ENCODE data around the gene TMCC2.

The TMCC2 gene

GRCh38 chr1:205244384-205244783, 16.6 kb downstream of the TMCC2 start:
- H3K4me3 ChIP-seq (replicated peaks in 1 of 2; ENCODE audit: low read depth in 2 of 2, low read length in 2 of 2): no peak overlapping the region
- no peak for DNase-seq (ENCODE audit: low read depth in 2 of 2)
- TF ChIP-seq CTCF (IDR thresholded peaks at IDR 0.05; ENCODE audit: low read depth, low read length): no peak

DNA sequence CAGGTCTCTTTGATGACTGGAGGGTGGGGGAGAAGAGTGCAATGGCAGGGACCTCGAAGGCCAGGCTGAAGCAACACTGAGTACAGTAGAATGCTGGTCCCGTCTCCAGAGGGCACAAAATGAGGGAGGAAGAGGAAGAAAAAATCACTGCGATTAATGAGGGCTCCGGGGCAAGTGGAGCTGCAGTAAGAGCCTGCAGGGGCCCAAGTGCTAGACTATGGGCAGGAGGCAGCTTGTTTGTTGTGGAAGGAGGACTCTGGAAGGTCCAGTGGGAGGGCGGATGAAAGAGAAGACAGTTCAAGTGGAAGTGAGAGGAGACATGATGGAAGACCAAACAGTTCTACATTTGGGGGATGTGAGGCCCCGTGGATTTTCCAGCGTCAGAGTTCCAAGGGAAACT, 17.4 kb downstream of the TMCC2 start:
- no peak for TF ChIP-seq CTCF (IDR thresholded peaks at IDR 0.05; ENCODE audit: low read depth, low read length)
- DNase-seq (ENCODE audit: low read depth in 2 of 2): no peak
- no peak overlapping the region for H3K4me3 ChIP-seq (replicated peaks in 1 of 2; ENCODE audit: low read depth in 2 of 2, low read length in 2 of 2)

DNA sequence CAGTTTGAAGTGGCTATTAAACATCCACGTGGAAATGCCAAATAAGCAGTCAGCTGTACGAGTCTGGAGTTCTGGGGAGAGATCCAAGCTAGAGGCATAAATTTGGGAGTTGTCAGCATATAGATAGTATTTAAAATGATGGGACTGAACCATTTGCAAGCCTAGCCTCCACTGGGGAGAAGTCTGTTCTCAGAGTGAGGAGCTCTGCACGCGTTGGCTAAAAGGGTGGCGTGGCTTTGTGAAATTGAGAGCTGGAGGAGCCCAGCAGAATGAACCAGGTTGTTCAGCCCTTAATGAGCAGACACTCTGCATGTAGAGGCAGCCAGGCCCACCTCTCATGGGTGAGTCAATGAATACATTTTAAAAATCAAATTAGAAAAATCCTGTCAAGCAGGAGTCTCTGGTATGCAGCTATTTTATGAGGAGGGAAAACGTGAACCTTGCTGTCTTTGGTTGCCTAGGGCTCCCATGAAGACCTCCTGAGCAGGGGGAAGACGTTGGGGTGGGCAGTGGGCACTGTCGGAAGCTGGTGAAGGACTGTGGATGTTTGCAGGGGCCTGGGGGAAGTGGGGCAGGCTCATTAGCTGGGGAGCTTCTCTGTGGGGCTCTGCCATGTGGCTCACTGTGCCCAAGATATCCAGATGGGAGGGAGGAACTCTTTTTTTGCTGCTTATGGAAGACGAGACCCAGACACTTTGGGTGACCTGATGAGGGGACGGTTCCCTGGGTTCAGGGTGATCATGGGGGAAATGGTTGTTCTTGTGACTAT, 18.8 kb downstream of the TMCC2 start:
- no peak for DNase-seq (ENCODE audit: low read depth in 2 of 2)
- TF ChIP-seq CTCF (IDR thresholded peaks at IDR 0.05; ENCODE audit: low read depth, low read length): no peak
- no peak overlapping the region for H3K4me3 ChIP-seq (replicated peaks in 1 of 2; ENCODE audit: low read depth in 2 of 2, low read length in 2 of 2)

DNA sequence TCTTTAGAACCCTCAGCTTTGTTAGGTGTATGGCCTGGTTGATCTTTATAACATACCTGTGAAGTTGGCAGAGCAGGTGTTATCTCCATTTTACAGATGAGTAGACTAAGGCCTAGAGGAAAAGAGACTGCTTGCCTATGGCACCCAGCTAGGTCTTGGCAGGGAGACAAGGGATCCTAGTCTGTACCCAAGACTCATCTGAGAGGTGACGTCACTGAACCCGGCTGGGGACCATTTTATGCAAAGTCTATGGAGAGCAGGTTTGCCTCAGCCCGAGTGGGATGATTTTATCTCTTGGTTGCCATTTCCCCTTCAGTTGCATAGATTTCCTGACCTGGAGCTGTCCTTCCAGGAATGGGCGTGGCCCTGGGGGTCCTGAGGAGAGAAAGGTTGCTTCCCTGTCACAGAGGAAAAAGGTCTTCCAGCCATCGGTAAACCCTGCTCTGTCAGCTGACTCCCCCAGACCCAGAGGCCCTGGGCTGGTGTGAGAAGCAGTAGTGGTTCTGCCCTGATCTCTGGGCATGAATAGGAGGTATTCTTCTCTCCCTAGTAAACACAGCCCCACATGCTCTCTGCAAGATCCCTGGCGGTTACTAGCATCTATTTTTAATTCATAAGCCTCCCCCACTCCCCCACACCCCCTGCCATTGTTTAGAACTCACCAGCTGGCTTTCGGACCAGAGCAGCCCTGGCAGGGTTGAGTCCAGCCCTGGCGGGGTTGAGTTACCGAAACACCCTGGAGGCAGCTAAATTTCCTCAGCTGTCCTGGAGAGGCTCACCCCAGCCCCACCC, 19.6 kb downstream of the TMCC2 start:
- H3K4me3 ChIP-seq (replicated peaks in 1 of 2; ENCODE audit: low read depth in 2 of 2, low read length in 2 of 2): no peak overlapping the region
- no peak for TF ChIP-seq CTCF (IDR thresholded peaks at IDR 0.05; ENCODE audit: low read depth, low read length)
- DNase-seq (ENCODE audit: low read depth in 2 of 2): peak in 1 of 2 donors; percentile 48

DNA sequence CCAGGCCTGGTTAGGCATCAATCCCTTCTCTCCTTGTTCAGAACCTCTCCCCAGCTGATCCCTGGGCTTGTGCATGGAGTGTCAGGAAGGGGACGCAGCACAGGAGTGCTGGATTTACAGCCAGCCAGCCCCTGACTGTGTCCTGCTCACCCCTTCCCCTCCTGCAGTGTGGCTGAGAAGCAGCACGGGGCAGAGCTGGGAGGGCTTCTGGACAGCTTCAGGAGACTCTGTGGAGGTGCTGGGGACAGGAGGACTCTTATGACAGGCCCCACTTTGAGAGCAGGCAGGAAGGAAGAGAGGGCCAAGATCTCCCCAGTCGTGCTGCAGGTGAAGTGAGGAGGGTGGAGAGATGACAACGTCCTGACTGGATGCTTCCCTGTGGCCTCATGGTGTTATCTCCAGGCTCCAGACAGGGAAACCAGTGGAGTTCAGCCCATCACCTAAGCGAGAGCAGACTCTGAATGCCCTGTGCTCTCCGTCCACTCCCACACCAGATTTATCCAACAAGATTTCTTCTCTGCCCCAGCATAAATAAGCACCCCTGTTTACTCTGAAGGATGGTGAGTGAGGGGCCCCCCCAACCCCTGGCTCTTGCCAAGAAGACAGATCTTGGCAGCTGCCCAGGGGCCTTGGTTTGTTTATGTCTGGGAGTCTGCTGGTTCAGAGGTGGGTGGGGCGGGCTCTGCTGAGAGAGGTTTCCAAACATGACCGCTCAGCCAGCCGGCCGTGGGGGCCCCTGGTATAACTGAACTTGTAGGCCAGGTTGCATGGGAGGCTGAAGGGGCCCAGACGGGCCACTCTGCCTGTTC, 21.3 kb downstream of the TMCC2 start:
- peak; percentile 43 to 73 for DNase-seq (ENCODE audit: low read depth in 2 of 2)
- H3K4me3 ChIP-seq (replicated peaks in 1 of 2; ENCODE audit: low read depth in 2 of 2, low read length in 2 of 2): no peak overlapping the region
- no peak for TF ChIP-seq CTCF (IDR thresholded peaks at IDR 0.05; ENCODE audit: low read depth, low read length)

GRCh38 chr1:205249651-205250050, 21.9 kb downstream of the TMCC2 start:
- DNase-seq (ENCODE audit: low read depth in 2 of 2): no peak
- no peak for TF ChIP-seq CTCF (IDR thresholded peaks at IDR 0.05; ENCODE audit: low read depth, low read length)
- H3K4me3 ChIP-seq (replicated peaks in 1 of 2; ENCODE audit: low read depth in 2 of 2, low read length in 2 of 2): no peak overlapping the region

Measured in cardiac fibroblast (primary cell).